ENCODE measurements around the gene USP5.
"Not testable (repeated sequence)": the region's sequence is repeated elsewhere in the genome, so short reads cannot be mapped to it uniquely, and the experiment has no call there.

Gene USP5

DNA sequence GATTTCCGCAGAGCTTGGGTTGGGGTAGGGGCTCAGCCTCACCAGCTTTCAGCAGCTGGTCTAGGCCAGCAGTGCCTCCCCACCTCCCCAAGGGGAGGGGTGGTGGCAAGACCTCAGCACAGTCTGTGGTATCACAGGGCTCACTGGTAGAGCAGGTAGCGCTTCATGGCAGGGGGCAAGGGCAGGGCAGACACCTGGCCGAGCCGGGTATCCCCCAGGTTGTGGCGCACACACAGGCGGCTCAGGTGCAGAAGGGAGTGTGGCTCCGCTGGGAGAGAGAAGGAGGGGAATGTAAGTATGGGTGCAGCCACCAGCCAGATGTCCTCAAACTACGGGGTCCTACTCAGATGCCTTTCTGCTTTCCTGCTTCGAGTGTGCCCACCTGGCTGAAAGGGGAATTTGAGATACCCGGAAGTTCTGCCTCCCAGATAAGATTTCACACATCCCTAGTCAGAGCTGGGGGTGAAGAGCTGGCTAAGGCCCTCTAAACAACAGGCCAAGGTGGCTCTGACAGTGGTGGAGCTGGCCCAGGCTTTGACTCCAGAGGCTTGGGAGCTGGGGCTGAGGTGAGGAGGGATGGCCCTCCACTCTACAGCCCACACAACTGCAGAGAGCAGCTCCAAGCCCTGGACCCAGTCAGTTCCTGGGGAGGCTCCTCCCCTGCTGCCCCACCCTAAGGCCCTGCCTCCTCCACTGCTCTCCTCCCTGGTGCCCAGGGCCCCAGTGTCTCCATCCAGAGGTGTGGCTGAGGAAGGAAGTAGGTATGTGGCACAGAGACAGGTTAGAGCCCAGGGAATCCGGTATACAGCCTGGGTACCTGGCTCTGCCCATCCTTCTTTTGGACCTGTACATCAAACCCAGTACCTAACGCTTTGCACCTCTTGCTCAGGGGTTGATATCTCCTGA, 19.4 kb downstream of the USP5 start:
- intact Hi-C loops (cut with DNase I) = no loop called here
- no peak for DNase-seq

DNA sequence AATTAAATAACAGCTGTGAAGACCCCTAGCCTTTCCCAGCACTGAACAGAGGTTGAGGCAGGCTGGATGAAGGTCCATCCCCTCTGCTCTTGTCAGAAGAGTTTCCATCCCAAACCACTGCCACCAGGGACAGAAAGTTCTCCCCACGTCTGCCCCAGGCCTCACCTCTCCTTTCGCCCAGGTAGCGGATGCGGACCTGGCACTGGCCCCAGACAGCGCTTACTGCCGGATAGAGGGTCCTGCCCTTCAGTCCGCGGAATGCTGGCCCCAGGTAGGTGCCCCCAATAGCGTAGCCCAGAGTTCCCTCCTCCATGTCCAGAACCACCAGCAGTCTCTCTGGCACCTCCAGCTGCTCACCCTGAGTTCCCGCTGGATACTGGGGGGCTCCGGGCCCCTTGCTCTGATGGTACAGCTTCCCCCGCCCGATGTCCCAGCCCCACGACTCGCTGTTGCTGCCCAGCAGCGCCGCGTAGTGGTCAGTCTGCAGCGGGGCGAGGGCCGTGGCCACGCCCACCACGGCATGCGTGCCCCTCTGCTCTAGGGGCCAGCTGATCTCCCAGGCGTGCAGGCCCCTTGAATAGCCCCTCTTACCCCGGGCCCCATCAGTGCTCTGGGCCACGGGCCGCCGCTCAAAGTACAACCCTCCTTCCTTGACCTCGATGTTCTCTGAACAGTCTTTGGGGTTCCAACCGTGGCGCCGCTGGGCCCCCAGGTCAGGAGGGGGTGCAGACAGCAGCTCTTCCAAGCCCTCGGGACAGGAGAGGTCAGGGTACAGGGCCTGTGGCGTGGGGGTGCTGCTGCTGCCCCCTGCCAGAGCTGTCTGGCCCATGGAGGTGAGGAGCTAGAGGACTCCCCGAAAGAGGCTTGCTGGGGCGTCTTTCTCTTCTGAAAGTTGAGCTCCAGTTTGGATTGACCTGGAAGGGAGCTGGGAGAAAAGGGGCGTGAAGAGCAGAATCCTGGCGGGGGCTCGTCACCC, 20.4 kb downstream of the USP5 start:
- DNase-seq = peak; percentile 65 to 92 (median 84)
- intact Hi-C loops (cut with DNase I) = loop anchor here (2.0 kb wide), 1 partner anchor 18 kb away; no protein-coding TSS in a partner anchor

DNA sequence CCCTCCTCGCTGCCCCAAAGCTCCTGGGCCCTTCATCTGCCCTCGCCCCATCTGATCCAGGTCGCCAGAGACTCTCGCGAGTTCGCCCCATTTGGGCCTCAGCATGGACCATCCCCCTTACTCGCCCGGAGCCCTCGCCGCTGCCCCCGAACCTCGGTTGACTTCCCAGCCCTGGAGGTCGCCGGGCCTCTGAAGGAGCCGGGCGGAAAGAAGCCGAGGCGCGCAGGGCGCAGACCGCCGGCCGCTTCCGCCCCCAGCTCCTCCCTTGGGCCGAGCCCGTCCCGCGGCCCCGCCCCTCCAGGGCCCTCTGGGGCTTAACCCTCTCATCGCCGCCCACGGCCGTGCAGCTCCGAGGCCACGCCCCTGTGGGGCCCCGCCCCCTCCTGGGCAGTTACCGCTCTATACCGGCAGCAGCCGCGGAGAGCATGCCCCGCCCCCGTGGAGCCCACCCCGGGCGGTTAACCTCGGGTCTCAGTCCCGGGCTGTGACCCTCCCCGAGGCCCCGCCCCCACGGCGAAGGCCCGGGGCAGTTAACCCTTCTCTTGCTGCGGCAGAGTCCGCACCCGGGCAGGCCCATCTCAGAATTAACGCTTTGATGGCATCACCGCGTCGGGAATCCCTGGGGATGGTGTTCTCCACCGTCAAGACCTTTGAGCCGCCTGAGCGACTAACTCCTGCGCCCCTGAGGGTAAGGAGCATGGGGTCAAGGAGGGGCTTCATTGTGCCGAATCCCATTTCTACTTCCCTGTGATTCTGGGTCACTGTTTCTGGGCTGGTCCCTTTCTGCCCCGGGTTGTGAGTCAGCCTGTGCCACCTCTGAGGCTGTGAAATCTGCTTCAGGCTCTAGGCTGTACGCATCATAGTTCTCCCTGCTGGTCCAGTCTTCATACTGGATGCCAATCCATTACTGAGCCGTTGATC, 21.4 kb downstream of the USP5 start, which contains the start of gene SPSB2:
Gene SPSB2 (minus strand): TSS at position 210 of the 921 bp plus-strand sequence. CDS start 402 bp downstream, outside the sequence.
- intact Hi-C loops (cut with DNase I) = loop anchor here (2.0 kb wide), 1 partner anchor 17 kb away; no protein-coding TSS in a partner anchor

DNA sequence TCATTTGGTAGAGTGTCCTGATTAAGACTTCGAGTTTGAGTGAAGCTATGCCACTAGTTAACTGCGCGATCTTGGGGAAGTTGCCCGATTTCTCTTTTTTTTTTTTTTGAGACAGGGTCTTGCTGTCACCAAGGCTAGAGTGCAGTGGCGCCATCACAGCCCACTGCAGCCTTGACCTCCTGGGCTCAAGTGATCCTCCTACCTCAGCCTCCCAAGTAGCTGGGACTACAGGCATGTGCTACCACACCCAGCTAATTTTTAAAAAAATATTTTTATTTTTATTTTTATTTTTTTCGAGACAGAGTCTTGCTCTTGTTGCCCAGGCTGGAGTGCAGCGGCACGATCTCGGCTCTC, 22.0 kb downstream of the USP5 start:
- intact Hi-C loops (cut with DNase I); DNase-seq: not testable (repeated sequence)

More for the DNA sequence above, 21.4 kb downstream of the USP5 start, which contains the start of gene SPSB2:
- DNase-seq = peak; percentile 85 to 98 (median 96)

DNA sequence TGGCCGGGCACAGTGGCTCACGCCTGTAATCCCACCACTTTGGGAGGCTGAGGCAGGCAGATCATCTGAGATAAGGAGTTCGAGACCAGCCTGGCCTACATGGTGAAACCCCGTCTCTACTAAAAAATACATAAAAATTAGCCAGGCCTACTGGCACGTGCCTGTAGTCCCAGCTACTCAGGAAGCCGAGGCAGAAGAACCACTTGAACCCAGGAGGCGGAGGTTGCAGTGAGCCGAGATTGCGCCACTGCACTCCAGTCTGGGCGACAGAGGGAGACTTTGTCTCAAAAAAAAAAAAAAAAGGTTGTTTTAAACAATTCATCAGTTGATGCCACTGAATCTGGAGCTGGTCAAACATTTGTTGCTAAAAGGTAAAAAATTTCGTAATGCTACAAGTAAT, 27.9 kb downstream of the USP5 start:
- intact Hi-C loops (cut with DNase I); DNase-seq: not testable (repeated sequence)

DNA sequence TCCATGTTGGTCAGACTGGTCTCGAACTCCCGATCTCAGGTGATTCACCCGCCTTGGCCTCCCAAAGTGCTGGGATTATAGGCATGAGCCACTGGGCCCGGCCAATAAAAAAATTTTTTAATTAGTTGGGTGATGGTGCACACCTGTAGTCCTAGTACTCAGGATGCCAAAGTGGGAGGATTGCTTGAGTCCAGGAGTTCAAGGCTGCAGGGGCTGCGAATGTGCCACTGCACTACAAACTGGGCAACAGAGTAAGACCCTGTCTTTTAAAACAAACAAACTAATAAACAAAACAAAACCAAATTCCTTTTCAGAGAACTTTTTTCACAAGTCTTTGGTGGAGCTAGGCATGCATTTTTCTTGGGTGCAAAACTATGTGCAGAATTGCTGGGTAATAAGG, 31.3 kb downstream of the USP5 start:
- intact Hi-C loops (cut with DNase I) = no loop called here
- no peak for DNase-seq

DNA sequence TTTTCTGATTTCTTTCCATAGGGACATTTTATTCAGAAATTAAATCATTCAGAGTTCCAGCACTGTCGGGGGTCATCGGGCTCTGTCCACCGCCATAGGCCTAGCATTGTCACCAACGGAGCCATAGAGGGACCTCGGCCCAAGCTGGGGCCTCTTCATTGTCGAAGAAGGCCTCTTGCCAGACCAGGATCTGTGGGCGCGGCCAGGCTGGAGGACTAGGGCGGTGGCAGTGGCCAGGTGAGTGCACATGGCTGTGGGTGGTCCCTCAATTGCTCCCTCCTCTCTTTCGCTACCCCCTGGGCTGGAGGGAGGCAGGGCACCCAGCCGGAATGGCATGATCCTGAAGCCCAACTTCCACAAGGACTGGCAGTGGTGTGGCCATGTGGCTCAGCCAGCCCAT, 31.7 kb downstream of the USP5 start:
- no peak for DNase-seq
- intact Hi-C loops (cut with DNase I) = no loop called here

DNA sequence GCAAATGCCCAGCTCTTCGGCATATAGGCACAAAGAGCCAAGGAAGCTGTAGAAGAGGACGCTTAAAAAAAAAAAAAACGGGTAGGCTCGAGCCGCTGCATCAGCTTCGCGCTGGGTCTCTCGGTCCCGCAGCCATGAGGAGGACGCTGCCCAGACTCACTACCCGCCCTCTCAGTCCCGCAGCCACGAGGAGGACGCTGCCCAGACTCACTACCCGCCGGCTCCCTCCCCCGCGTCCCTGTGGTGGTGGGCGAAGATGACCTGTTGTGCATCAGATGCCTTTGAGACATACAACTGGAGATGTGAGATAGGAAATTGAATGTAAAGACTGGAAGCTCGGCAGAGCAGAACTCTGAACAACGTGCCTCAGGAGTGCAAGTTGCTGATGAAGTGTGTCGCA, 32.6 kb downstream of the USP5 start:
- DNase-seq = no peak
- intact Hi-C loops (cut with DNase I) = no loop called here

DNA sequence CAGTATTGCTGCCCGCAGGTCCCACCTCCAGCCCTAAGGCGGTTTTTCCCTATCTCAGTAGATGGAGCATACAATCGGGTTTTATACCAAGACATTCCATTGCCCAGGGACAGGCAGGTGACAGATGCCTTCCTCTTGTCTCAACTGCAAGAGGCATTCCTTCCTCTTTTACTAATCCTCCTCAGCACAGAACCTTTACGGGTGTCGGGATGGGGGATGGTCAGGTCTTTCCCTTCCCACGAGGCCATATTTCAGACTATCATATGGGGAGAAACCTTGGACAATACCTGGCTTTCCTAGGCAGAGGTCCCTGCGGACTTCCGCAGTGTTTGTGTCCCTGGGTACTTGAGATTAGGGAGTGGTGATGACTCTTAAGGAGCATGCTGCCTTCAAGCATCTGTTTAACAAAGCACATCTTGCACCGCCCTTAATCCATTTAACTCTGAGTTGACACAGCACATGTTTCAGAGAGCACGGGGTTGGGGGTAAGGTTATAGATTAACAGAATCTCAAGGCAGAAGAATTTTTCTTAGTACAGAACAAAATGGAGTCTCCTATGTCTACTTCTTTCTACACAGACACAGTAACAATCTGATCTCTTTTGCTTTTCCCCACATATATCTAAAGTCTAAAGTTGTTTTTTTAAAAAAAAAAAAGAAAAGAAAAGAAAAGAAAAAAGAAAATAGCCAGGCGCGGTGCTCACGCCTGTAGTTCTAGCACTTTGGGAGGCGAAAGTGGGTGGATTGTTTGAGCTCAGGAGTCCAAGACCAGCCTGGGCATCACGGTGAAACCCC, 34.5 kb downstream of the USP5 start:
- intact Hi-C loops (cut with DNase I); DNase-seq: not testable (repeated sequence)

DNA sequence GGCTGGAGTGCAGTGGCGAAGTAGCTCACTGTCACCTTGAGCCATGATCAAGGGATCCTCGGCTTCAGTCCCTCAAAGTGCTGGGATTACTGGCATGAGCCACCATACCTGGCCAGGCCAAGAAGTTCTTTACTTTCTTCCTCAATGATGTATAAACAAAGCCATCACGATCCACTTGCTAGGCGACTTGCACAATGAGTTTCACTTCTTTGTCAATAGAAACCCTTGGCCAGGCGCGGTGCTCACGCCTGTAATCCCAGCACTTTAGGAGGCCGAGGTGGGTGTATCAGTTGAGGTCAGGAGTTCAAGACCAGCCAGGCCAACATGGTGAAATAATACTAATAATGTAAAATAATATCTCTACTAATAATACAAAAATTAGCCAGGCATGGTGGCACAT, 35.5 kb downstream of the USP5 start:
- DNase-seq = no peak
- intact Hi-C loops (cut with DNase I) = no loop called here

DNA sequence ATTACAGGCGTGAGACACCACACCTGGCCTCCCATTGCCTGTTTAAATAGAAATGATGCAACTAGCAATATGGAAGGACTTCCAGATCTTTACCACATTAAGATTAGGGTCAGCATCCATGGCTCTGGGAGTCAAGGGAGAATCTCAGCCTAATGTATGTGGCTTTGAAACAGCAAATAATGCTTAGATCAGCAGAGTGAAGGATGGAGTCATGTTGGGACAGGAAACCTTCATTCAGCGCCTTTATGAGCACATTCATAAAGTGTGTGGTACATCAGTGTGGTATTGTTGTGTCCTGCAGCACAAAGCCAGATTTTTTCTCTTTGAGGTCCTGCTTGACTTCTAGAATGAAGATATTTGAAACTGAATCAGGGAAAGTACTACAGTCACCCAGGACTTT, 36.4 kb downstream of the USP5 start:
- DNase-seq = no peak
- intact Hi-C loops (cut with DNase I) = no loop called here

DNA sequence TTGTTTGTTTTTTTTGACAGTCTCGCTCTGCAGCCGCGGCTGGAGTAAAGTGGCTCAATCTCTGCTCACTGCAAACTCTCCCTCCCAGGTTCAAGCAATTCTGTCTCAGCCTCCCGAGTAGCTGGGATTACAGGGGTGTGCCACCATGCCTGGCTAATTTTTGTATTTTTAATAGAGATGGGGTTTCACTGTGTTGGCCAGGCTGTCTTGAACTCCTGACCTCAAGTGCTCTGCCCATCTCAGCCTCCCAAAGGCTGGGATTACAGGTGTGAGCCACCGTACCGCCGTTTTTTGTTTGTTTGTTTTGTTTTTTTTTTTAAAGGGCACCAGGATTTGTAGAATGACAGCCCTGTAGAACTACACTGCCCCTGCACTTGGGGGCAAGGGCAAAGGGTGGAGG, 36.8 kb downstream of the USP5 start:
- DNase-seq; intact Hi-C loops (cut with DNase I): not testable (repeated sequence)

DNA sequence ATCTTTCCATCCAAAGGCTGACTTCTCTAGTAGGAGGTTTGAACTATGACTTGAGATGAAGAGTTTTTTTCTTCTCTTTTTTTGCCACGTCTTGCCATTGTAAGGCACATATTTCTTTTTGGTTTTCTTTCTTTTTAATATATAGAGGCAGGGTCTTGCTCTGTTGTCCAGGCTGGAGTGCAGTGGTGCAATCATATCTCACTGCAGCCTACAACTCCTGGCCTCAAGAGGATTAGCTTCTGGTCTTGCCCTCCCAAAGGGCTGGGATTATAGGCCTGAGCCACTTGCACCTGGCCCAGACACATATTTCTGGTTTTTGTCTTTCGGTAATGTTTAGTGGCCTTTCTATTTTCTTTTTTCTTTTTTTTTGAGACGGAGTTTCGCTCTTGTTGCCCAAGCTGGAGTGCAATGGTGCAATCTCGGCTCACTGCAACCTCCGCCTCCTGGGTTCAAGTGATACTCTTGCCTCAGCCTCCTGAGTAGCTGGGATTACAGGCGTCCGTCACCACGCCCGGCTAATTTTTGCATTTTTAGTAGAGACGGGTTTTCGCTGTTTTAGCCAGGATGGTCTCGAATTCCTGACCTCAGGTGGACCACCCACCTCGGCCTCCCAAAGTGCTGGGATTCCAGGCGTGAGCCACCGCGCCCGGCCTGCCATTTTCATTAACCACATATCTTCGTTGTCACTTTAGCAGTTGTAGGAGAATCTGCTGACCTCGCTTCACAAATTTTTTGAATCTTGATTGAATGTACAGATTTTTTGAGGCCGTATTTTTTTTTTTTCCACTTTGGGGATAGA, 38.0 kb downstream of the USP5 start:
- intact Hi-C loops (cut with DNase I) = loop anchor here (2.0 kb wide), 2 partner anchors 17 to 37 kb away; partner anchors contain the start of genes SPSB2 and USP5
- DNase-seq = not testable (repeated sequence)

DNA sequence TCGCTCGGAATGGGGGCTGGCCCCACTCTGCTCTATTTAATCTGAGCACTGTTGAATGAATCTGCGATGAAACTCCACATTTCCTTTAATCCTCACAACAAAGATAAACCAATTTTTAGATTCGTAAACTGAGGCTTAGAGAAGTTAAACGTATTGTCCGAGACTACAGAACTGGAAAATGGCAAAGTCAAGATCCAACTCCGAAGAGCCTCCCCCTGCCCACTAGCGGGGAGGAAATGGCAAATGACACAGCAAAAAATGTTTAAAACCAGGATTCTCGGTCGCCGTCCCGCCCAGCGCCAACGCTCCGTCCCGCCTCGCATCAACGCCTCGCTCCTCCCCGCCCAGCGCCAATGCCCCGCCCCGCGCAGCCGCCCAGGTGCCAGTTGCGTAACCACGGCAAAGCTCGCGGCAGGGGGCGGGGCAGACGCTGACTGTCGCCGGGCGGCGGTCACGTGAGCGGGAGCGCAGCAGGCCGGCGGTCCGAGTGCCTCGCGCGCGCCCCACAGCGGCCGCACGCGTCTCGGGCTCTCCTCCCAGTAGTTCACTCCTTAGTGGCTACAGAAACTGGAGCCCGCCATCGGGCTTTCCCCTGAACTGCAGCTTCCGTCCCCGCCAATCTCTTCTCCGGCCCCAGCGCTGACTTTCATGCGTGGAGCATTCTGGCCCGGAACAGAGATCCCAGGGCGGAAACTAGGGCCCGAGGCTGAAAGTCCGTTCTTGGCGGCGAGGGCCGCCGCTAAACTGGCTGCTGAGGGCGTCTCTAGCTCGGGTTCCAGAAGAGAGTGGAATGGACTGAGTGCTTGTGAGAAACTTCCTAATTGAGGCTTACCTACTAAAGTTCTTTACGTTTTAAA, 39.1 kb downstream of the USP5 start:
- DNase-seq = peak; percentile 96 to 100 (median 99)
- intact Hi-C loops (cut with DNase I) = loop anchor here (2.0 kb wide), 2 partner anchors 18 to 38 kb away; partner anchors contain the start of genes SPSB2 and USP5

DNA sequence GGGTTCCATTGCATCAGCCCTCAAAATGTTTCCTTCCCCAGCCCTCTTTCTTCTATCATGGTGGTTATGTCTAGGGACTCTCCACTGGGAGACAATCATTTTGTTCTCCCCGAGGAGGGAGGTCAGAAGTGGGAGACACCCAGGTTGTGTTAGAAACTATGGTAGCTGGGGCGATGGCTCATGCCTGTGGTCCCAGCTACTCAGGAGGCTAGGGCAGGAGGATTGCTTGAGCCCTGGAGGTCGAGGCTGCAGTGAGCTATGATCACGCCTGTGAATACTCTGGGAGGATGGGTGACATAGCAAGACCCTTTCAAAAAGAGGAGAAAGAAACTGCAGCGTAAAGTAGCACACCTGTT, 39.7 kb downstream of the USP5 start:
- DNase-seq = no peak

DNA sequence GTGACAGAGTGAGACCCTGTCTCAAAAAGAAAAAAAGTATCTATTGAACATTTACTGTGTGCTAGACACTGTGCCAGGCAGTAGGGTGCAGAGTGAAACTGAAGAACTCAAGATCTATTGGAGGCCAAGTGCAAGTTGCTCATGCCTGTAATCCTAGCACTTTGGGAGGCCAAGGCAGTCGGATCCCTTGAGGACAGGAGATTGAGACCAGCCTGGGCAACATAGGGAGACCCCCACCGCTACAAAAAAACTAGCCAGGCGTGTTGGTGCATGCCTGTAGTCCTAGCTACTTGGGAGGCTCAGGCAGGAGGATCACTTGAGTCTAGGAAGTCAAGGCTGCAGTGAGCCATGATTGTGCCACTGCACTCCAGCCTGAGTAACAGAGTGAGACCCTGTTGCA, 40.7 kb downstream of the USP5 start:
- DNase-seq; intact Hi-C loops (cut with DNase I): not testable (repeated sequence)

More for the DNA sequence above, 39.7 kb downstream of the USP5 start:
- intact Hi-C loops (cut with DNase I) = loop anchor here (2.0 kb wide), 2 partner anchors 19 to 39 kb away; partner anchors contain the start of genes SPSB2 and USP5
